Breast epithelium (tissue), 3 donors: ENCODE data around the gene TP53I11.

ENCODE experiments used
- POLR2A ChIP-seq: fragments of 450-650 bp; IDR thresholded peaks from one replicate; pipeline ENCODE4 v1.6.1; 2016; ENCODE audit warnings: antibody characterized with exemption, mild to moderate bottlenecking, moderate library complexity
- POLR2AphosphoS5 ChIP-seq, 3 donors: sonication (generic); formaldehyde crosslinking; IDR thresholded peaks; one replicate each; pipeline ENCODE4 v1.6.1; 2017; ENCODE audit warnings: antibody characterized with exemption in 3 of 3
- TF ChIP-seq, protein P1 (sequence below), 3 donors: fragments of 450-650 bp; IDR thresholded peaks; one replicate each; pipeline ENCODE4 v1.5.1; 2016 to 2017; ENCODE audit warnings: antibody characterized with exemption in 3 of 3, mild to moderate bottlenecking in 3 of 3, moderate library complexity in 3 of 3

DNA sequence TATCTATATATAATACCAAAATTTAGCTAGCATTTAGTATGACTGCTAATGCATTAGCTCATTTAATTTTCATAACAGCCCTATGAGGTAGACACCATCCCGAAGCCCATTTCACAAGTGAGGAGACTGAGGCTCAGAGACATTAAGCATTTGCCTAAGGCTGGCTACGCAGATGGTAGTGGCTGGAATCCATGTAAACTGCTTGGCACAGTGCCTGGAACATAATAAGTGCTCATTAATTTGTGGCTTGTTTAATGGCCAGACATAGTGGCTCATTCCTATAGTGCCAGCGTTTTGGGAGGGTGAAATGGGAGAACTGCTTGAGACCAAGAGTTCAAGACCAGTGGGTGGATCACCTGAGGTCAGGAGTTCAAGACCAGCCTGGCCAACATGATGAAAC lies 17.8 kb upstream of the TP53I11 start:
- TF ChIP-seq, protein P1, sequence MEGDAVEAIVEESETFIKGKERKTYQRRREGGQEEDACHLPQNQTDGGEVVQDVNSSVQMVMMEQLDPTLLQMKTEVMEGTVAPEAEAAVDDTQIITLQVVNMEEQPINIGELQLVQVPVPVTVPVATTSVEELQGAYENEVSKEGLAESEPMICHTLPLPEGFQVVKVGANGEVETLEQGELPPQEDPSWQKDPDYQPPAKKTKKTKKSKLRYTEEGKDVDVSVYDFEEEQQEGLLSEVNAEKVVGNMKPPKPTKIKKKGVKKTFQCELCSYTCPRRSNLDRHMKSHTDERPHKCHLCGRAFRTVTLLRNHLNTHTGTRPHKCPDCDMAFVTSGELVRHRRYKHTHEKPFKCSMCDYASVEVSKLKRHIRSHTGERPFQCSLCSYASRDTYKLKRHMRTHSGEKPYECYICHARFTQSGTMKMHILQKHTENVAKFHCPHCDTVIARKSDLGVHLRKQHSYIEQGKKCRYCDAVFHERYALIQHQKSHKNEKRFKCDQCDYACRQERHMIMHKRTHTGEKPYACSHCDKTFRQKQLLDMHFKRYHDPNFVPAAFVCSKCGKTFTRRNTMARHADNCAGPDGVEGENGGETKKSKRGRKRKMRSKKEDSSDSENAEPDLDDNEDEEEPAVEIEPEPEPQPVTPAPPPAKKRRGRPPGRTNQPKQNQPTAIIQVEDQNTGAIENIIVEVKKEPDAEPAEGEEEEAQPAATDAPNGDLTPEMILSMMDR (IDR thresholded peaks at IDR 0.05): no peak
- TF ChIP-seq POLR2A: no peak
- no peak for TF ChIP-seq POLR2AphosphoS5 (IDR thresholded peaks at IDR 0.05)
